DND-41 (cell line): ENCODE measurements around the gene ENTPD2.
"Not testable (repeated sequence)": the region's sequence is repeated elsewhere in the genome, so short reads cannot be mapped to it uniquely, and the experiment has no call there.

Source experiments
- CTCF ChIP-seq: IDR thresholded peaks from 2 replicates; pipeline ENCODE4 v1.5.1; 2012; ENCODE audit warnings: borderline replicate concordance, low read length, moderate library complexity, mild to moderate bottlenecking; ENCODE audit not compliant: poor library complexity, severe bottlenecking; ENCODE audit errors: extremely low read depth
- EZH2 ChIP-seq: IDR thresholded peaks from 3 replicates; pipeline ENCODE4 v1.6.1; 2012; ENCODE audit warnings: borderline replicate concordance, low read depth, mild to moderate bottlenecking, moderate library complexity, low read length, inconsistent platforms; ENCODE audit not compliant: severe bottlenecking

GRCh38 chr9:137062798-137063197, 8.9 kb upstream of the ENTPD2 start:
- not testable (repeated sequence) for TF ChIP-seq CTCF, EZH2
